Mesenchymal stem cell (in vitro differentiated cells and primary cell): ENCODE results near the gene NMT1.

Experiments
- DNase-seq: peaks from one replicate; pipeline ENCODE4 v3.0.0-alpha.2; 2013
- H2AFZ ChIP-seq: one replicate; pipeline ENCODE4 v1.6.1; 2013; ENCODE audit warnings: low read depth, mild to moderate bottlenecking, control low read depth, inconsistent platforms, low read length, moderate library complexity
- H2AK5ac ChIP-seq: 2 replicates; pipeline ENCODE4 v1.6.1; 2013; ENCODE audit warnings: low read length, moderate library complexity, mild to moderate bottlenecking, inconsistent platforms; ENCODE audit not compliant: severe bottlenecking
- H2BK120ac ChIP-seq: one replicate; pipeline ENCODE4 v1.6.1; 2013; ENCODE audit warnings: low read depth, mild to moderate bottlenecking, inconsistent platforms, low read length, moderate library complexity
- H2BK12ac ChIP-seq, 2 experiments: one replicate each; pipeline ENCODE4 v1.6.1; 2013; ENCODE audit warnings: inconsistent platforms in 2 of 2, low read length in 2 of 2, mild to moderate bottlenecking in 2 of 2, moderate library complexity in 2 of 2, control low read depth in 1 of 2
- H2BK15ac ChIP-seq: one replicate; pipeline ENCODE4 v1.6.1; 2013; ENCODE audit warnings: mild to moderate bottlenecking, low read depth, inconsistent platforms; ENCODE audit not compliant: poor library complexity, severe bottlenecking
- H2BK5ac ChIP-seq: 2 replicates; pipeline ENCODE4 v1.6.1; 2013; ENCODE audit warnings: low read depth, mild to moderate bottlenecking, low read length, control low read depth, inconsistent platforms; ENCODE audit not compliant: poor library complexity, severe bottlenecking
- H3K14ac ChIP-seq, 2 experiments: one replicate each; pipeline ENCODE4 v1.6.1; 2013; ENCODE audit warnings: inconsistent platforms in 2 of 2, low read length in 2 of 2, control low read depth in 1 of 2, mild to moderate bottlenecking in 1 of 2, moderate library complexity in 1 of 2
- H3K18ac ChIP-seq, 2 experiments: one replicate each; pipeline ENCODE4 v1.6.1; 2013; ENCODE audit warnings: inconsistent platforms in 2 of 2, low read length in 2 of 2, control low read depth in 1 of 2, low read depth in 1 of 2, mild to moderate bottlenecking in 1 of 2
- H3K23ac ChIP-seq, 2 experiments: one replicate each; pipeline ENCODE4 v1.6.1; 2013; ENCODE audit warnings: inconsistent platforms in 2 of 2, low read length in 2 of 2, mild to moderate bottlenecking in 2 of 2, moderate library complexity in 2 of 2, control low read depth in 1 of 2
- H3K27ac ChIP-seq: 2 replicates; pipeline ENCODE4 v1.5.1; 2013; ENCODE audit warnings: mild to moderate bottlenecking, moderate library complexity, low read length, control low read depth, inconsistent platforms; ENCODE audit not compliant: poor library complexity, severe bottlenecking
- H3K27me3 ChIP-seq, 2 experiments: 2 replicates each; pipeline versions ENCODE4 v1.6.1 to v1.7.0; 2013; ENCODE audit warnings: low read length in 2 of 2, mild to moderate bottlenecking in 2 of 2, moderate library complexity in 2 of 2, control low read depth in 1 of 2, inconsistent platforms in 1 of 2; ENCODE audit not compliant: control insufficient read depth in 1 of 2, insufficient read depth in 1 of 2
- H3K36me3 ChIP-seq, 2 experiments: 2 replicates each; pipeline versions ENCODE4 v1.6.1 to v1.7.0; 2013; ENCODE audit warnings: low read length in 2 of 2, control low read depth in 1 of 2, inconsistent platforms in 1 of 2, low read depth in 1 of 2, mild to moderate bottlenecking in 1 of 2; ENCODE audit not compliant: insufficient read depth in 2 of 2, control insufficient read depth in 1 of 2
- H3K4ac ChIP-seq, 2 experiments: one replicate each; pipeline ENCODE4 v1.6.1; 2013; ENCODE audit warnings: inconsistent platforms in 2 of 2, low read length in 2 of 2, mild to moderate bottlenecking in 2 of 2, moderate library complexity in 2 of 2, control low read depth in 1 of 2, low read depth in 1 of 2
- H3K4me1 ChIP-seq: 2 replicates; pipeline ENCODE4 v1.6.1; 2013; ENCODE audit warnings: low read depth, low read length, control low read depth; ENCODE audit not compliant: control insufficient read depth, insufficient read depth
- H3K4me2 ChIP-seq: 2 replicates; pipeline ENCODE4 v1.6.1; 2013; ENCODE audit warnings: low read length, mild to moderate bottlenecking, inconsistent platforms; ENCODE audit not compliant: poor library complexity, severe bottlenecking
- H3K4me3 ChIP-seq, 2 experiments: 2 replicates each; pipeline versions ENCODE4 v1.5.1 to v1.7.0; 2013; ENCODE audit warnings: low read length in 2 of 2, mild to moderate bottlenecking in 2 of 2, control low read depth in 1 of 2, low read depth in 1 of 2; ENCODE audit not compliant: insufficient read depth in 1 of 2
- H3K79me1 ChIP-seq: replicated peaks from 2 replicates; pipeline ENCODE4 v1.6.1; 2013; ENCODE audit warnings: mild to moderate bottlenecking, control low read depth, low read length, inconsistent platforms; ENCODE audit not compliant: poor library complexity, severe bottlenecking
- H3K9ac ChIP-seq: 2 replicates; pipeline ENCODE4 v1.7.0; 2013; ENCODE audit warnings: mild to moderate bottlenecking, low read length, moderate library complexity
- H3K9me3 ChIP-seq: 2 replicates; pipeline ENCODE4 v1.7.0; 2013; ENCODE audit warnings: mild to moderate bottlenecking, low read length; ENCODE audit not compliant: control insufficient read depth
- H4K8ac ChIP-seq: one replicate; pipeline ENCODE4 v1.6.1; 2013; ENCODE audit warnings: inconsistent platforms, mild to moderate bottlenecking, low read length, moderate library complexity
- H4K91ac ChIP-seq: one replicate; pipeline ENCODE4 v1.6.1; 2013; ENCODE audit warnings: mild to moderate bottlenecking, low read length, inconsistent platforms
- WGBS: methylation state at CpG from one replicate; pipeline ENCODE4 v1.1.7; 2013; ENCODE audit warnings: mixed read lengths; 5-methylcytosine and 5-hydroxymethylcytosine counted together

NMT1 gene

GRCh38 chr17:45060382-45060796 lies 728 bp upstream of the NMT1 start:
- Histone ChIP-seq H3K36me3 (peaks cover 0 to 10% of the 10 kb centered on the region in 2 experiments), H2AFZ (peak overlapping the region; percentile 30), H2BK120ac (no peak overlapping the region), H2BK15ac (no peak overlapping the region), H3K27ac (peak overlapping the region; percentile 70), H3K23ac (no peak overlapping the region), H3K14ac (peak overlapping the region in 1 of 2 experiments; percentile 72), H3K4ac (peak overlapping the region; percentile 49 to 95), H3K4me2 (peak overlapping the region; percentile 80), H3K9ac (peak overlapping the region; percentile 98), H3K4me3 (peak overlapping the region; percentile 79 to 96), H3K18ac (peak overlapping the region; percentile 56 to 93), H3K79me1 (peaks cover 13% of the 10 kb centered on the region), H4K8ac (peak overlapping the region; percentile 78), H3K9me3 (no peaks in the 10 kb centered on the region), H3K4me1 (peaks cover 6% of the 10 kb centered on the region), H2BK5ac (no peak overlapping the region), H3K27me3 (no peaks in the 10 kb centered on the region), H2AK5ac (peak overlapping the region; percentile 52), H2BK12ac (no peak overlapping the region), H4K91ac (no peak overlapping the region)
- DNase-seq, result no peak
- 18% methylated on average over 15 of the region's 15 CpGs for WGBS

- Histone ChIP-seq H3K23ac (no peak overlapping the region), H4K91ac (no peak overlapping the region), H3K79me1 (peaks cover 10% of the 10 kb centered on the region), H3K4ac (no peak overlapping the region), H2BK12ac (no peak overlapping the region), H2AK5ac (no peak overlapping the region), H3K36me3 (peaks cover 0 to 10% of the 10 kb centered on the region in 2 experiments), H4K8ac (no peak overlapping the region), H3K9ac (peak overlapping the region; percentile 98), H3K9me3 (no peaks in the 10 kb centered on the region), H3K4me2 (peak overlapping the region; percentile 67), H2BK15ac (no peak overlapping the region), H3K4me3 (peak overlapping the region; percentile 38 to 96), H2AFZ (no peak overlapping the region), H2BK5ac (no peak overlapping the region), H3K18ac (peak overlapping the region in 1 of 2 experiments; percentile 11), H3K27me3 (no peaks in the 10 kb centered on the region), H2BK120ac (no peak overlapping the region), H3K4me1 (peaks cover 8% of the 10 kb centered on the region), H3K27ac (peak overlapping the region; percentile 93), H3K14ac (no peak overlapping the region)
- WGBS, result 25% methylated on average over 9 of the region's 15 CpGs
- no peak for DNase-seq
These were observed 589 bp downstream of the NMT1 start for GRCh38 chr17:45061606-45062205.

- Histone ChIP-seq H3K4me1 (peaks cover 9% of the 10 kb centered on the region), H3K4me2 (no peak overlapping the region), H4K91ac (no peak overlapping the region), H4K8ac (no peak overlapping the region), H3K27me3 (no peaks in the 10 kb centered on the region), H3K14ac (no peak overlapping the region), H3K4ac (no peak overlapping the region), H3K36me3 (peaks cover 0 to 17% of the 10 kb centered on the region in 2 experiments), H2BK5ac (no peak overlapping the region), H3K9ac (peak overlapping the region; percentile 21), H3K79me1 (peaks cover 7% of the 10 kb centered on the region), H2AK5ac (no peak overlapping the region), H2BK15ac (no peak overlapping the region), H3K23ac (no peak overlapping the region), H3K18ac (no peak overlapping the region), H3K4me3 (peak overlapping the region in 1 of 2 experiments; percentile 25), H2AFZ (no peak overlapping the region), H3K9me3 (no peaks in the 10 kb centered on the region), H3K27ac (no peak overlapping the region), H2BK120ac (no peak overlapping the region), H2BK12ac (no peak overlapping the region)
- DNase-seq, result peak; percentile 47
- 100% methylated on average over 1 of the region's 1 CpG for WGBS
These were observed 2.1 kb downstream of the NMT1 start for GRCh38 chr17:45063198-45063597.

GRCh38 chr17:45067637-45068036 lies 6.5 kb downstream of the NMT1 start:
- Histone ChIP-seq H3K18ac (no peak overlapping the region), H2BK15ac (no peak overlapping the region), H4K91ac (no peak overlapping the region), H3K27me3 (no peaks in the 10 kb centered on the region), H3K36me3 (peaks cover 14 to 36% of the 10 kb centered on the region in 2 experiments), H3K27ac (no peak overlapping the region), H2BK5ac (no peak overlapping the region), H3K4ac (no peak overlapping the region), H3K4me2 (no peak overlapping the region), H3K9ac (peak overlapping the region; percentile 1), H3K9me3 (no peaks in the 10 kb centered on the region), H3K79me1 (peaks cover 3% of the 10 kb centered on the region), H2BK12ac (no peak overlapping the region), H3K14ac (no peak overlapping the region), H4K8ac (no peak overlapping the region), H2BK120ac (no peak overlapping the region), H3K23ac (no peak overlapping the region), H2AFZ (no peak overlapping the region), H2AK5ac (no peak overlapping the region), H3K4me1 (peaks cover 6% of the 10 kb centered on the region), H3K4me3 (no peak overlapping the region)
- DNase-seq, result no peak
- WGBS, result 83% methylated on average over 2 of the region's 2 CpGs
